HG03558 (cell line): ENCODE data around the gene OR6C6.
"Not testable (repeated sequence)": the region's sequence is repeated elsewhere in the genome, so short reads cannot be mapped to it uniquely, and the experiment has no call there.

Experiments used
- ATAC-seq: cut with Tn5 transposase; IDR thresholded peaks from one replicate; pipeline ENCODE4 v1.9.1; 2021; ENCODE audit warnings: moderate number of reproducible peaks; ENCODE audit not compliant: unreplicated experiment; ENCODE audit errors: extremely low read depth

OR6C6 gene

DNA sequence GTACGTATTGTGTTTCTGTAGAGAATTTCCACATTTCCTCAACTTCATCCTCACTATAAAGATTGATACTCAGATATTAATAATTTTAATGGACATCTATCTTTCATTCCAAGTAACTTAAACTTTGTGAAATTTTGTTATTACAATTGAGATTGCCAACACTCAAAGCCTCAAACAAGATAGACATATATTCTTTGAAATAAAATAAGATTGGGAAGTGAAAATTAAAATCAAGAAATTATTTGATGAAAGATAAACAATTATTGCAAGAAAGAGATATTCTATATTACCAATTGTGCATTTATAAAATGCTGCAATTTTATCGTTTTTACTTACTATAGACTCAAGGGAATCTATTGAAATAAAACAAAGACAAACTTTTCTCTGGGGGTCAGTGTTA is at the start of gene OR6C6:
Gene OR6C6, minus strand, starts transcription at position 101 of the 400 bp plus-strand sequence. CDS start 1,337 bp downstream, outside the sequence.
- no peak for ATAC-seq

DNA sequence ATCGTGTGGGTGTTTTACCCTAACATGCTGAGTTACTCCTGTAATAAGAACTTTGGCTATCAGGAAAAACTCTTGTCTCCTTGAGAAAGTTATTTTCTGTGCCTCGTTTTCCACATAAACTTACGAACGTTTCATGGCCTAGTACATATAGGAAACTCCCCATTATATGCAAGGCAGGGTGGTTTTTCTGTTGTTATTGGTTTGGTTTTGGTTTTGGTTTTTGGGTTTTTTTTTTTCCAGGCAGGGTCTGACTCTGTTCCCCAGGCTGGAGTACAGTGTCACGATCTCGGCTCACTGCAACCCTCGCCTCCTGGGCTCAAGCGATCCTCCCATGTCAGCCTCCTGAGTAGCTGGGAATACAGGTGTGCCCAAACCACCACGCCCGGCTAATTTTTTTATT is 39.6 kb upstream of the OR6C6 start:
- ATAC-seq: no peak

DNA sequence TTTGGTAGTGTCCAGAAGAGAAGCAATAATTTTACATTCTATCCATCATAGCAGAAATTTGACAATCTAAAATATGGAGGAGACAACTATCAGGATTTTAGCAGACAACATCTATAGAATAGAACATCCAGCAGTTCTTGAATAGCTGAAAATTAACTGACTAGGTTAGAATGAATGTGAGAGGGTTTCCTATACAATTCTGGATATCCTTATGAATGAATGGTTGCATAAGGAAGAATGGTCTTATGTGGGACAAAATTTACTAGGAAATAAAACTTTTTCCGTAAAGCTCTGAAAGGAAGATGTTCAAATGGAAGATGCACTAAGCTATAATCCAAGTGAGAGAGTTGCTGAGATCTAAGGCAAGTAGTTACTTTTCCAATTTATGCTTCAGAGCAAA is 34.1 kb upstream of the OR6C6 start, which contains the start of gene OR6C3:
Gene OR6C3, plus strand, starts transcription at position 301 of the 400 bp plus-strand sequence. CDS start 955 bp downstream, outside the sequence.
- no peak for ATAC-seq

DNA sequence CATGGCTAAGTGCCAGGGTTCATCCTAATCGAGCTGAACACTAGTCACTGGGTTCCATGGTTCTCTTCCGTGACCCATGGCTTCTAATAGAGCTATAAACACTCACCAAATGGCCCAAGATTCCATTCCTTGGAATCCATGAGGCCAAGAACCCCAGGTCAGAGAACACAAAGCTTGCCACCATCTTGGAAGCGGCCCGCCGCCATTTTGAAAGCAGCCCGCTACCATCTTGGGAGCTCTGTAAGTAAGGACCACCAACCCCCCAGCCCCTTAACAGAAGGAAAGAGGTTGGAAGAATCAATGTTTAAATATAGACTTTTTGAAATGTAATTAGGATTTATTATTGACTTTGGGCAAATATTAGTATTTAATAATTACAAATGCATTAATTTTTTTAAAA is 29.4 kb upstream of the OR6C6 start:
- ATAC-seq: not testable (repeated sequence)

DNA sequence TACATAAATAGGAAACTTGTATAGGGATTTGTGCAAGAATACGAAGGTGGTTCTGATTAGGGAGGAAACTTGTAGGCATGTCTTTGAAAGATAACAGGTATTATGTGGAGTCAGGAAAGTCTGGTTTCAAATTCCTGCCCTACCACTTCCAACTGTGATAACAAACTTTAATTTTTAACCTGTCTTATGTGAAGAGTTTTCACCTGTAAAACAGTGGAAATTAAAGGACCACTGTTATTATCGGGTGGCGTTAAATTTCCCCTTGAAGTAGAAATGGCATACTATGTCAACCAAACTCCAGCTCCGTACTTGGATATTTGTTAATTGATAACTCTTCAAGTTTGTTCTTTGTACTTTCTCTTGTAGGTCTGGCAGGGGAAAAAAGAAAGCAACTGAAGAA is 23.8 kb upstream of the OR6C6 start:
- no peak for ATAC-seq

DNA sequence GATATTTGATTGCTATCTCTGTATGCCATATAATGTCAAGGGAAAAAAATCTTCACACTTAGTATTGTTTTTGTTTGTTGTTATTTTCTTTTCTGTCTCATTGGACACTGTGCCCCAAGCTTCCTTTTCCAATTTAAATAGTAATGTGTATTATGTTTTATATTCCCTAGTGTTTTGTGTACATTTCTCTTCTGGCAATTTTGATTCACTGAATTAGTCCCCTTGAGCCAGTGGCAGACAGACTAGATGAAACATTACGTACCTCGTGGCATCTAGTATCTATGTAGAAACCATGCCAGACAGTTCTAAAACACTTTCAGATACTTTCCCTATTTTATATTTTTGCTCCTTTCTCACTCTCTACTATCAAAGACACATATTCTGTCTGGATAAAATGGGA is 17.7 kb upstream of the OR6C6 start, which contains the start of gene OR6C1:
Gene OR6C1, plus strand, starts transcription at position 301 of the 400 bp plus-strand sequence. CDS start 6,257 bp downstream, outside the sequence.
- no peak for ATAC-seq

DNA sequence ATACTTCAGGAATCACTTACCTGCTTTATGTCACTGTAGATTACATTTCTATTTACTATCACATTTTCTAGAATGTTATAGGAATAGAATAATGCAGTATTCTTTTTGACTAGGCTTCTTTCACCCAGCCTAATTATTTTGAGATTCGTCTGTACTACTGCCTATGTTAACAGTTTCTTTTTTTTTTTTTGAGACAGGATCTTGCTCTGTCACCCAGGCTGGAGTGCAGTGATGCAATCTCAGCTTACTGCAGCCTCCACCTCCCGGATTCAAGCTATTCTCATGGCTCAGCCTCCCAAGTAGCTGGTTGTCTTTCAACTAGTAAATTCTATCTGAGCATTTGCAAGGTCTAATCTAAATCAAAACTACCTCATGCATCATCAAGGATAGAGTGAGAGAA is 6.4 kb downstream of the OR6C6 start:
- ATAC-seq: no peak

DNA sequence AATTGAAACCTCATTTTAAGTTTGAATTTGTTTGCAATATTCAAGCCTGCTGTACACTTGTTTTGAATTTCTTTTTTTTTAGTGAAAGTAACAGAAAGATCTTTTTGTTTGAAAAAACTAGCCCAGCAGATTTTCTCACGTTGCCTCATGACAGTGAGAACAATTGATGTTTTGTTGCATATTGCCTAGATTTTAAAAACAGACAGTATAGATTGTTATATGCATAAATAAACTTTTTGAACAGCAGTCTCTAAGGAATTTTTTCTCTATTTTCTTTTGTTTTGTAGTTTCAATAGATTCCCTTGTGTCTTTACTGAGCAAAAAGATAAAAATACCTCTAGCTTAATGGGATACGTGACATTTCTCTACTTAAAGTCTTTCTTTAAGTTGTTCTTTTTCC is 15.4 kb downstream of the OR6C6 start:
- ATAC-seq: no peak

DNA sequence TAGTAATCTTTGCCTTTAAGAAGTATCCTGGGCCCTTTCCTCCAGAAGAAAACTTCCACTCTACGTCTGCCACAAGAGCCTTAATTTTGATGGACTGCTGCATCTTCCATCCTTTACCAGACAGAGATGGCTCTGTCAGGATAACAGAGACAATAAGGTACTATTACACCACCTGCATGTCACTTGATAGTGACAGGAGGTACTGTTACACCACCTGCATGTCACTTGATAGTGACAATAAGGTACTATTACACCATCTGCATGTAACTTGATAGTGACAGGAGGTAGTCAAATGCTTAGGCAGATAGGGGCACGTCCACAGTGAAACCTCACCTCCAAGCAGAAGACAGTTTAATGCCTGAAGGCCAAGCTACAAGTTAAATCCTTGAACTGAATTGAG is 38.1 kb downstream of the OR6C6 start:
- no peak for ATAC-seq

DNA sequence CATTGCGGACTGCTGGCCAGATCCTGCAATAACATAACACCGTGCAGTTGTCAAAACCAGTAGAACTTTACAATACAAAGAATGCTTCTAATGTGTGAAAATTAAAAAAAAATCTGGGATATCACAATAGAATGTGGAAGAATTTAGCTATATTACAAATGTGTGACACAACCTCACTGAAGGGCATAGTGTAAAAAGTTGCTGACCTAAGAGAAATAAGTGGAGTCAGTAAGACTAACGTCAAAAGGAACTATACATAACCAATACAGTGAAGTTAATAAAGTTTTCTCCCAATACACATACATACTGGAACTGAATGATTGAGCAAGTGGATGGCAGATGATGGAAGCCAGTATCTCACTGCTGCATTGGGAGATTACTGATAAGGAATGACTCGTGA is 39.5 kb downstream of the OR6C6 start:
- no peak for ATAC-seq

DNA sequence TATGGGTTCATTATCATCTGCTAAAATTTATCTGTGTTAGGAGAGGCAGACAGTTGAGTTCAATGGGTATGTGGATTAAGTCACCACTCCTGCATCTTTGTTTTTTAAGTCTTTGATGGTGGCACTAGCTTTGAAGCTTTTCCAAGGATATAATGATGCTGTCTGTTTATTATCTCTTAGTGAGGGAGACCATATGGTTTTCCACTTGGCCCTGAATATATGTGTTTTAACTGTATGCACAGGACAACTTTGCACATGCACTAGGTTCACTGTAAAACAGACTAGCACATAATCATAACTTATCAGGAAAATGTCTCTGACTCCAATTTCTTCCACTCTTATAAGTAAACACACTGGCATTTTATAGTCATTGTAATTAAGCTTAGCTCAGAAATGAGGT is 43.1 kb downstream of the OR6C6 start:
- ATAC-seq: no peak

DNA sequence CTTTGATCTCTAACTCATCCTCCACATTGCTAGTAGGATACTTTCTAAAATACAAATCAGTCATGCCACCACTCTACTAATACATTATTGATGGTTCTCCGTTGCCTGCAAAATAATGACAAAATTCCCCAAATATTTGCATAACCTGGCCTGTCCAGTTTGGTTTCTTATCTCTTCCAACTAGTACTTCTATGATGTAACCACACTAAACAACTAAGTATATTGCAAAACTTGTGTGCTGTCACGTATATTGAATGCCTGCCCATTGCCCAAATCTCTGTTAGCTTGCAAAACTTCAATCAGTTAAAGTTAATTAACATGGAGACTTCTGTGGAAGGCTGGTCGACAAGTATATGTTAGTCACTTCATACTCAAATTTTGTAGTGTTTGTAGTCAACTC is 45.4 kb downstream of the OR6C6 start:
- ATAC-seq: no peak

DNA sequence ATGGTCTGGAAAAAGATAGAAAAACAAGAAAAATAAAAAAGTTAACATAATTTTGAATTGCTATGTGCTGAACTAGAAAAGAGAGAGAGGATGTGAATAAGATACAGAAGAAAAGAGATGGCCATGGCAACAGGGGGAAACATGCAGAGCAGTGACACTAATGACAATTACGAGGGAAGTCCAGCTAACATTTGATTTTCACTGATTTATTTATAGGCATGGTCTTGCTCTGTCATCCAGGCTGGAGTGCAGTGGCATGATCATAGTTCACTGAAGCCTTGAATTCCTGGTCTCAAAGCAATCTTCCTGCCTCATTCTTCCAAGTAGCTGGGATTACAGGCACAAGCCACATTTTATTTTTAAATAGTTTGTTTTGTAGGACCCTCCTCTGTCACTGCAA is 50.2 kb downstream of the OR6C6 start:
- ATAC-seq: no peak

DNA sequence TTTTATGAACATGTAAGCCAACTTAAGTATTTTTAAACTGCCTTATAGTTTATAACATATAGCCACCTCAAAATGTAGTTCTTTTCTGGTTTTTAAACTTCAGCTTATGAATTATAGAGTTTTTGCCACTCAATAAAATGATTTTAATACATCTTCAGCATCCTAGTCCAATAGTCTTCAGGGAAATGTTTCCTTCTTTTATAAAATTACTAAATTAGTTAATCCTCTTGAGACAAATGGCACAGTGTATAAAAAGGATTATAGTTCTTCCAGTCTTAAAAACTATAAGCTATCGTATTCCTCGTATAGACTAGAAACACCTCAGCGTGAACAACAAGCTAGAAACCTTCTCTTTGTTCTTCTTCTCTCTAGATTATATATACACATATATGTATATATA is 52.1 kb downstream of the OR6C6 start, which contains the start of gene OR6C74:
Gene OR6C74, plus strand, starts transcription at position 301 of the 400 bp plus-strand sequence. CDS start 2,679 bp downstream, outside the sequence.
- no peak for ATAC-seq
